ENCODE results near the gene VGLL2. TPM values are rescaled to one million over a fixed set of nuclear protein-coding genes. Genes with fewer than 3 reads are reported as not detected.

The VGLL2 gene
- total RNA-seq, 2 experiments from 2014 or later, result not detected

- H3K4me1 Mint-ChIP-seq (ENCODE audit: low read depth), result peaks cover 3% of the 10 kb centered on the region
- no peak overlapping the region for H3K27ac Mint-ChIP-seq
- TF ChIP-seq, protein P1, sequence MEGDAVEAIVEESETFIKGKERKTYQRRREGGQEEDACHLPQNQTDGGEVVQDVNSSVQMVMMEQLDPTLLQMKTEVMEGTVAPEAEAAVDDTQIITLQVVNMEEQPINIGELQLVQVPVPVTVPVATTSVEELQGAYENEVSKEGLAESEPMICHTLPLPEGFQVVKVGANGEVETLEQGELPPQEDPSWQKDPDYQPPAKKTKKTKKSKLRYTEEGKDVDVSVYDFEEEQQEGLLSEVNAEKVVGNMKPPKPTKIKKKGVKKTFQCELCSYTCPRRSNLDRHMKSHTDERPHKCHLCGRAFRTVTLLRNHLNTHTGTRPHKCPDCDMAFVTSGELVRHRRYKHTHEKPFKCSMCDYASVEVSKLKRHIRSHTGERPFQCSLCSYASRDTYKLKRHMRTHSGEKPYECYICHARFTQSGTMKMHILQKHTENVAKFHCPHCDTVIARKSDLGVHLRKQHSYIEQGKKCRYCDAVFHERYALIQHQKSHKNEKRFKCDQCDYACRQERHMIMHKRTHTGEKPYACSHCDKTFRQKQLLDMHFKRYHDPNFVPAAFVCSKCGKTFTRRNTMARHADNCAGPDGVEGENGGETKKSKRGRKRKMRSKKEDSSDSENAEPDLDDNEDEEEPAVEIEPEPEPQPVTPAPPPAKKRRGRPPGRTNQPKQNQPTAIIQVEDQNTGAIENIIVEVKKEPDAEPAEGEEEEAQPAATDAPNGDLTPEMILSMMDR (IDR thresholded peaks at IDR 0.05), result no peak
- H3K36me3 Mint-ChIP-seq (ENCODE audit: low read depth), result no peaks in the 10 kb centered on the region
- ATAC-seq (no peak), DNase-seq (no peak)
- CTCF ChIA-PET, result no interaction called here
- no peaks in the 10 kb centered on the region for H3K9me3 Mint-ChIP-seq
- intact Hi-C loops (cut with micrococcal nuclease), result no loop called here
- H3K27me3 Mint-ChIP-seq, result peaks cover 30% of the 10 kb centered on the region
- POLR2A ChIA-PET, result no interaction called here
- no peak overlapping the region for H3K4me3 Mint-ChIP-seq
These were observed 11.5 kb downstream of the VGLL2 start for GRCh38 chr6:117276778-117277316.

DNA sequence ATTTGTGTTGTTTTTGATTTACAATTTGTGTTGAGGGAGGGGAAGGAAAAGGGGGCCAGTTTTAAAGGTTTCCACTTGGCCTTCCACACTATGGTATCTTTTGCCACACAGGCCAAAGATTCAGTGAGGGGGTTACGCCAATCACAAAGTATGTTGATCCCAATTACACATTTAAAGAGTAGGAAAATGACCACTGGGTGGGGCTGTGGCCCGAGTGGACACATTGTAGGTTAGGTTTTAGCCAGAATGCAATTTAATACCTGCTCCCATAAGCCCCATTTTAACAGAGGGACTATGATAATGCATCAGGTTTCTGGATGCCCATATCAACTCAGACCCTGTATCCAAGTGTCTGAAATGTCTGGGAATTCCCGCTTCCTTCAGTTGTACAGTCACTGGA is 15.6 kb downstream of the VGLL2 start:
- DNase-seq (no peak), ATAC-seq (no peak)
- Mint-ChIP-seq H3K9me3 (no peaks in the 10 kb centered on the region), H3K27ac (no peak overlapping the region), H3K36me3 (ENCODE audit: low read depth) (no peaks in the 10 kb centered on the region), H3K4me3 (no peak overlapping the region), H3K4me1 (ENCODE audit: low read depth) (no peaks in the 10 kb centered on the region), H3K27me3 (peaks cover 4% of the 10 kb centered on the region)
- intact Hi-C loops (cut with micrococcal nuclease), result no loop called here
- TF ChIP-seq, protein P1 (IDR thresholded peaks at IDR 0.05), result no peak
- CTCF ChIA-PET, result no interaction called here
- POLR2A ChIA-PET, result no interaction called here

GRCh38 chr6:117288083-117288715 is 22.8 kb downstream of the VGLL2 start:
- no peak overlapping the region for H3K27ac Mint-ChIP-seq
- no peaks in the 10 kb centered on the region for H3K4me1 Mint-ChIP-seq (ENCODE audit: low read depth)
- TF ChIP-seq, protein P1 (IDR thresholded peaks at IDR 0.05), result no peak
- ATAC-seq, result no peak
- DNase-seq, result no peak
- POLR2A ChIA-PET, result no interaction called here
- H3K36me3 Mint-ChIP-seq (ENCODE audit: low read depth), result no peaks in the 10 kb centered on the region
- intact Hi-C loops (cut with micrococcal nuclease), result no loop called here
- CTCF ChIA-PET, result no interaction called here
- peaks cover 12% of the 10 kb centered on the region for H3K27me3 Mint-ChIP-seq
- no peak overlapping the region for H3K4me3 Mint-ChIP-seq
- no peaks in the 10 kb centered on the region for H3K9me3 Mint-ChIP-seq

DNA sequence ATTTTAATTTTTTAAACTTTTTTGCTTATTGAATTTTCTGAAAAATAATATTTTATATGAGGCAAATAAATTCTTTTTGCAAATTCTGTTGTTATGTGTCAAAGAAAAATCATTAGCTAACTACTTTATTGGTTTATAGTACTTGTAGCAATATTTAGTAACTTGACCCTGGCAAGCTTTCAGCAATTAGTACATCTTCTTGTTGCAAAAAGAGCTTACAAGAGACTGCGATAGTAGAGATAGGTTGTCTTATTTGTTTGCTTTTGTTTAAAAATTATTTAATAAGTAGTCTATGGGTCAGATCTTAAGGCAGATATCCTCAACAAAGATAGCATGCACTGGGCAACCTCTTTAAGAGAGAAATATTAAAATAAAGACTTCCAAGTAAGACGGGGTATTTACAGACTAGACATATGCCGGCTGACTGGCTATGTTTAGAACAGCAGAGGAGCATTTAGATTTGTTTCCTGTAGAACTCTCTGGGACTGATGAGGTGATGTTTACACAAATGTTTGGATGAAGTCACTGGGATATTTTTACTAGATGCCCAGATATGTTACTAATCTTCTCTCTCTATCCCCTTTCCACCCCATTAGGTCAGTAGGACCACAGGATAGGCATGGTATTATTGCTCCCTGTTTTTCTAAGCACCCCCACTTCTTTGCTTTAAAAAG is 25.0 kb downstream of the VGLL2 start:
- TF ChIP-seq, protein P1 (IDR thresholded peaks at IDR 0.05), result no peak
- H3K27me3 Mint-ChIP-seq, result peaks cover 16% of the 10 kb centered on the region
- H3K9me3 Mint-ChIP-seq, result no peaks in the 10 kb centered on the region
- no peaks in the 10 kb centered on the region for H3K36me3 Mint-ChIP-seq (ENCODE audit: low read depth)
- POLR2A ChIA-PET, result interaction anchor here (1.2 kb wide), 1 partner anchor 11 kb away, joined by 4 read pairs; no protein-coding TSS in a partner anchor
- no peaks in the 10 kb centered on the region for H3K4me1 Mint-ChIP-seq (ENCODE audit: low read depth)
- H3K27ac Mint-ChIP-seq, result no peak overlapping the region
- intact Hi-C loops (cut with micrococcal nuclease), result no loop called here
- H3K4me3 Mint-ChIP-seq, result no peak overlapping the region
- DNase-seq (no peak), ATAC-seq (no peak)
- CTCF ChIA-PET, result no interaction called here

- H3K4me1 Mint-ChIP-seq (ENCODE audit: low read depth), result no peaks in the 10 kb centered on the region
- H3K9me3 Mint-ChIP-seq, result no peaks in the 10 kb centered on the region
- H3K4me3 Mint-ChIP-seq, result no peak overlapping the region
- no peak overlapping the region for H3K27ac Mint-ChIP-seq
- TF ChIP-seq, protein P1 (IDR thresholded peaks at IDR 0.05), result no peak
- ChIA-PET CTCF (no interaction called here), POLR2A (no interaction called here)
- ATAC-seq (no peak), DNase-seq (no peak)
- intact Hi-C loops (cut with micrococcal nuclease), result no loop called here
- H3K27me3 Mint-ChIP-seq, result peaks cover 7% of the 10 kb centered on the region
- H3K36me3 Mint-ChIP-seq (ENCODE audit: low read depth), result no peaks in the 10 kb centered on the region
These were observed 33.6 kb downstream of the VGLL2 start for GRCh38 chr6:117298941-117299340.

Data from activated CD8-positive, alpha-beta T cell treated with anti-CD3 and anti-CD28 coated beads for 36 hours (primary cell).